Parietal lobe (tissue), 1 donor: ENCODE measurements around the gene MNS1. TPM values are rescaled to one million over a fixed set of nuclear protein-coding genes. Genes with fewer than 3 reads are reported as not detected.

ENCODE experiments used
- total RNA-seq: library from RNA; depleted of rRNA; stranded (reverse); fragments of >200 nt; gene quantifications from one replicate; pipeline ENCODE4 v1.2.3, GENCODE V29; 2014

The MNS1 gene, protein sequence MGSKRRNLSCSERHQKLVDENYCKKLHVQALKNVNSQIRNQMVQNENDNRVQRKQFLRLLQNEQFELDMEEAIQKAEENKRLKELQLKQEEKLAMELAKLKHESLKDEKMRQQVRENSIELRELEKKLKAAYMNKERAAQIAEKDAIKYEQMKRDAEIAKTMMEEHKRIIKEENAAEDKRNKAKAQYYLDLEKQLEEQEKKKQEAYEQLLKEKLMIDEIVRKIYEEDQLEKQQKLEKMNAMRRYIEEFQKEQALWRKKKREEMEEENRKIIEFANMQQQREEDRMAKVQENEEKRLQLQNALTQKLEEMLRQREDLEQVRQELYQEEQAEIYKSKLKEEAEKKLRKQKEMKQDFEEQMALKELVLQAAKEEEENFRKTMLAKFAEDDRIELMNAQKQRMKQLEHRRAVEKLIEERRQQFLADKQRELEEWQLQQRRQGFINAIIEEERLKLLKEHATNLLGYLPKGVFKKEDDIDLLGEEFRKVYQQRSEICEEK
- 2.8 TPM for total RNA-seq

DNA sequence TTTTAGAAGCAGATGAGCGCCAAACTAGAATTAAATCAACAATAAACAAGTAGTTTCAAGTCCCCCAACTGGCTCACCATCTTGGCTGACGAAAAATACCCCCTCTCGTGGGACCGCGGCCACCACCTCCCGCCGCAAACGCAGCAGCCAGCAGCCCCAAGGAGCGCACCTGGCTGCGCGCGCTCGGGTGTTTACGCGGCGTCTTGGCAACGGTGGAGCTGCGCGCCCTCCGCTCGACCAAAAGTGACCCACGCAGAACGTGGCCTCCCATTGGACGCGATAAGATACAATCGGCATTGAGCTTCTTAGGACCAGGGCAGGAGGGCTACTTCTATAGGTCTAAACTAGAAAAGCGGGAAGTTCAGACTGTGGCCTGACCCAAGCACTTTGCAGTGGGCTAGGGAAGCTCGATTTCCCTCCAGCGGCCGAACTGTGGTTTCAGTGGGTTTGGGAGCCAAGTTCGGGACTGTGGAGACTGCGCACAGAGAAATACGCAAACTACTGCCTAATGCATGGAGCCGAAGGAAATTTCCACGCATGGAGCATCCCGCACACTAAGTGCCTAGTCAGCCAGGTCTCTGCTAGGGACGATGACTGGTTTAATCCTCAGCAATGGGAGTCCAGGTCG lies at the start of gene MNS1:
MNS1 (minus strand) TSS at position 245 of the 628 bp plus-strand sequence; CDS start at position 80, 165 bp downstream.

Other genes with a start within 250 kb of the MNS1 start
- 35.7 TPM for gene RFX7, start 221.3 kb downstream of the MNS1 start, total RNA-seq
- gene TEX9, start 99.7 kb downstream of the MNS1 start, total RNA-seq, result 28.2 TPM